Measurements from ENCODE around the gene CBLIF.

The CBLIF gene

DNA sequence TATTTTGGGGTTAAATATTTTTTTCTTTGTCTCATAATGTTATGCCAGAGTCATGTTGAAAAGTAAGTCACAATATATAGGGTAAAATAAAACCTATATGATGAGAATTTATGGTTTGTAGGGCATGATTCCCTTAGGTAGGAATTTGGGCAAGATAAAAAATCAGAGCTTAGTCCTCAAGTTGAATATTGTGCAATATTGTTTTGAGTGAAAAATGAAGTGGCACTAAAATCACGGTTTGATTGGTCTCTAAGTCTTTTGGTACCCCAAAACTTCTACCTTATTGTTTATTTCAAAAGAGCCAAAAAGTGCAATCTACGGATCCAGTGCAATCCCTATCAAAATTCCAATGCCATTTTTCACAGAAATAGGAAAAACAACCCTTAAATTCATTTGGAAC, 33.1 kb downstream of the CBLIF start:
- TF ChIP-seq, protein P1, sequence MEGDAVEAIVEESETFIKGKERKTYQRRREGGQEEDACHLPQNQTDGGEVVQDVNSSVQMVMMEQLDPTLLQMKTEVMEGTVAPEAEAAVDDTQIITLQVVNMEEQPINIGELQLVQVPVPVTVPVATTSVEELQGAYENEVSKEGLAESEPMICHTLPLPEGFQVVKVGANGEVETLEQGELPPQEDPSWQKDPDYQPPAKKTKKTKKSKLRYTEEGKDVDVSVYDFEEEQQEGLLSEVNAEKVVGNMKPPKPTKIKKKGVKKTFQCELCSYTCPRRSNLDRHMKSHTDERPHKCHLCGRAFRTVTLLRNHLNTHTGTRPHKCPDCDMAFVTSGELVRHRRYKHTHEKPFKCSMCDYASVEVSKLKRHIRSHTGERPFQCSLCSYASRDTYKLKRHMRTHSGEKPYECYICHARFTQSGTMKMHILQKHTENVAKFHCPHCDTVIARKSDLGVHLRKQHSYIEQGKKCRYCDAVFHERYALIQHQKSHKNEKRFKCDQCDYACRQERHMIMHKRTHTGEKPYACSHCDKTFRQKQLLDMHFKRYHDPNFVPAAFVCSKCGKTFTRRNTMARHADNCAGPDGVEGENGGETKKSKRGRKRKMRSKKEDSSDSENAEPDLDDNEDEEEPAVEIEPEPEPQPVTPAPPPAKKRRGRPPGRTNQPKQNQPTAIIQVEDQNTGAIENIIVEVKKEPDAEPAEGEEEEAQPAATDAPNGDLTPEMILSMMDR (IDR thresholded peaks at IDR 0.05): no peak
- Histone ChIP-seq H3K9me3 (no peaks in the 10 kb centered on the region), H3K4me1 (peaks cover 0 to 16% (median 8%) of the 10 kb centered on the region in 4 donors), H3K36me3 (peaks cover 0 to 12% (median 11%) of the 10 kb centered on the region in 3 donors), H3K27ac (no peak overlapping the region), H3K4me3 (no peak overlapping the region), H3K27me3 (no peaks in the 10 kb centered on the region)
- DNase-seq: no peak
- intact Hi-C loops (cut with DNase I; ENCODE audit: low total_unique reads): no loop called here

DNA sequence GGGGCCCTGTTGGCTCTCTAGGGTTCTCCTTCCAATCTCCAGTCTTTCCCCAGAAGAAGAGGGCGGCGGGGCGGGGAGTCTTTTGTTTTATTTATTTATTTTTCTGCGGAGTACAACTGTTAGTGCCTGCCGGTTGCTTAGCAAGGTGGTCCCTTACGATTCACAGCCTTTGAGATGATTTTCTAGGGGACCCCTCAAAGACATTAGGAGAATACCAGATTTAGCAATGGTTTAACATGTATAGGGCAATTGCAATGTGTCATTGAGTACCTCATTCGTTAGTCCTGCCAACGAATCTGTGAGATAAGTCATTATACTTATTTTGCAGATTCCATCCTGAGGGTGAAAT, 34.4 kb downstream of the CBLIF start:
- no peaks in the 10 kb centered on the region for H3K9me3 ChIP-seq
- peaks cover 8 to 25% (median 24%) of the 10 kb centered on the region in 3 donors for H3K36me3 ChIP-seq
- no peaks in the 10 kb centered on the region for H3K27me3 ChIP-seq
- H3K27ac ChIP-seq: peak overlapping the region; percentile 85
- no peak for DNase-seq
- intact Hi-C loops (cut with DNase I; ENCODE audit: low total_unique reads): no loop called here
- H3K4me3 ChIP-seq: peak overlapping the region; percentile 83 to 94
- peaks cover 0 to 16% (median 8%) of the 10 kb centered on the region in 4 donors for H3K4me1 ChIP-seq
- TF ChIP-seq, protein P1 (IDR thresholded peaks at IDR 0.05): no peak

DNA sequence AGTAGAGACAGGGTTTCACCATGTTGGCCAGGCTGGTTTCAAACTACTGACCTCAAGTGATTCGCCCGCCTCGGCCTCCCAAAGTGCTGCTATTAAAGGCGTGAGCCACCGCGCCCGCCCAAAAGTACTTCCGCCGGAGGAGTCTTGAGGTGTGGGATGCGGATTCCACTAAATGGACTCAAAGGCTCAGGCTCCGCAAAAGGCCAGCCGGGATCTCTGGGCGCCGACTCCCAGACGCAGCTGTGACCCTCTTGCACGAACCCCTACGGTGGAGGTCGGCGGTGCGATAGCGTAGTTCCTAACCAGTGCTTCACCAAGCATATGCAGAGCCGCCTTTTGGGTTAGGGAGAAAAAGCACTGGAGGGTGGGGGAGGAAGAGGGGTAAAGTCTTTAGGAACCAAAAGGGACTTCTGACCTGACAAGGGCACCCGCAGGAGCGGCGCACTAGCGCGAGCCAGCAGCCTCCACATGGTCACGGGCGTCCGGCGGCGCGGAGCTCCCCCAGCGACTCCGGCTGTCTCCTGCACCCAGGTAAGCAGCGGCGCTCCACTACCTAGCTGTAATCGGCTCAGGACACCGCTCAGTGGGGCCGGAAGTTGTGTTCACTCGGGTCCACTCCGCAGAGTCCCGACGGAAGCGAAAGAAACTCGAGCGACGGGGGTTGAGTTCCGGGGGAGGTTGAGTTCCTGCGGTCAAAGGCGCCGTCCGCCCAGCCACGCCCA, 34.9 kb downstream of the CBLIF start, which contains the start of gene MRPL16:
Gene MRPL16 (minus strand): TSS at position 590 of the 722 bp plus-strand sequence. CDS start 120 bp downstream, at position 470.
- intact Hi-C loops (cut with DNase I; ENCODE audit: low total_unique reads): no loop called here
- Histone ChIP-seq H3K27ac (peak within 1 kb of the TSS; percentile 85), H3K4me3 (peak within 1 kb of the TSS; percentile 83 to 94), H3K9me3 (no peaks in the 10 kb centered on the region), H3K36me3 (peaks cover 8 to 30% (median 29%) of the 10 kb centered on the region in 3 donors), H3K4me1 (peaks cover 0 to 16% (median 8%) of the 10 kb centered on the region in 4 donors), H3K27me3 (no peaks in the 10 kb centered on the region)
- TF ChIP-seq, protein P1 (IDR thresholded peaks at IDR 0.05): no peak
- peak; percentile 79 to 89 for DNase-seq

DNA sequence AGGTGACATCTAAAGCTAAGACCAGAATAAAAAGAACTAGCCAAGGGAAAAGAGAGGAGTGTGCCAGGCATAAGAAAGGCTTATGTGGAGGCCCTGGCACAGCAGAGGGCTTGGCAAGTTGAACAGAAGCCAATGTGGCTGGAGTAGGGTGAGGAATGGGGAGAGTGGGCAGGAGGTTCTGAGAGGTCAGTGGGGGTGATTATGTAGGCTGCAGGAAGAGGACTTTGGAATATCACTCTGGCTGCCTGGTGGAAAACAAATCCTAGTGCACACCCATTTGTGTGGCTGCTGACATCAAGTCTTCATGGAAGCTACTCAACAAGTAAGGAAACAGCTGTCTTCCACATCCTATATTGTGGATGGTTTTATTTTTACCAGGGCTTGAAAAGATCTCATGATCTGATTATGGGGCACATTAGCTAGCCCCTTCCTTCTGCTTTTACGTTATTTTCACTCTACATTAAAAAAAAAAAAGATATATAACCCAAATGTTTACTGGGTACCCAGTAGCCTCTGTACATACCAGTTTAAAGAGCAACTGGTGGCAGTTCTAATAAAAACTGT, 38.2 kb downstream of the CBLIF start:
- Histone ChIP-seq H3K4me1 (peaks cover 0 to 16% (median 8%) of the 10 kb centered on the region in 4 donors), H3K4me3 (no peak overlapping the region), H3K36me3 (peaks cover 20 to 48% (median 31%) of the 10 kb centered on the region in 3 donors), H3K9me3 (no peaks in the 10 kb centered on the region), H3K27ac (no peak overlapping the region), H3K27me3 (no peaks in the 10 kb centered on the region)
- intact Hi-C loops (cut with DNase I; ENCODE audit: low total_unique reads): loop anchor here (10.0 kb wide), 1 partner anchor 132 kb away; no protein-coding TSS in a partner anchor
- TF ChIP-seq, protein P1 (IDR thresholded peaks at IDR 0.05): no peak
- DNase-seq: no peak

DNA sequence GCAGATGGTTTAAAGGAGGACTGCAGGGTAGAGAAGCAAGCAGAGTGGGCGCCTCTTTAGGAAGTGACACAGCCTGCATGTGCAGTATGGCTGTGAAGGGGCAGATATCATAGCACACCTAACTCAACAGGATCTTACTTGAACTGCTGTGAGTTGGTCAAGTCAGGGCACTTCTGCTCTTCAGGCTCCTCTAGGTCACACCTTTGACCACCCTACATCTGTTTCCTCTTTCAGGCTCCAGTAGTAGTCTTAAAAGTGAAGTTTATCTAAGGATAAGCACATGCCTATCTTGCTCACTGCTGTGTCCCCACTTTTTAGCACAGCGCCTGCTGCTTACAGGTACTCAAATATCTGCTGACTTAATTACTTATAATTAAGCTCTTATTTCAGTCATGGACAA, 41.2 kb downstream of the CBLIF start:
- TF ChIP-seq, protein P1 (IDR thresholded peaks at IDR 0.05): no peak
- Histone ChIP-seq H3K27me3 (no peaks in the 10 kb centered on the region), H3K9me3 (no peaks in the 10 kb centered on the region), H3K36me3 (peaks cover 20 to 63% (median 31%) of the 10 kb centered on the region in 3 donors), H3K27ac (no peak overlapping the region), H3K4me3 (no peak overlapping the region), H3K4me1 (no peaks in the 10 kb centered on the region)
- DNase-seq: no peak
- intact Hi-C loops (cut with DNase I; ENCODE audit: low total_unique reads): loop anchor here (10.0 kb wide), 1 partner anchor 129 kb away; no protein-coding TSS in a partner anchor
